ENCODE measurements around the gene ANO4. TPM values are rescaled to one million over a fixed set of nuclear protein-coding genes. Genes with fewer than 3 reads are reported as not detected.

Gene ANO4
- total RNA-seq, 4 donors from 2014 or later = 0.06 TPM; not detected in 3

DNA sequence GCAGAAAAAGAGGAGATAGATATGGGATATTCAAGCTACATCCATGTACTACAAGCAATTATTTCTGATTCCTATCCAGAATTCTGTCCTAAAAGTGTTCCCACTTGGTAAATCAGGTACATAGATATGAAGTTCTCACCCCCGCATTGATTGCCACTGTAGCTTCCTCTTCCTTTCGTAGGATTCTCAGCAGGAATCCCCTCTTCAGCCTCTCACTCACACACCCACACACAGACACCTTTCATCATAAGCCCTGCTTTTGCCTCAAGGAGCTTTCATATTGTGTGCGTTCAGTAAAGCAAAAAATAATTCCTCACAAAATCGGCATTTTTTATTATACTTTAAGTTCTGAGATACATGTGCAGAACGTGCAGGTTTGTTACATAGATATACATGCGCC, 69.8 kb downstream of the ANO4 start:
- no peak for DNase-seq (ENCODE audit: low spot score in 2 of 2)
- WGBS, 2 donors = 72 to 80% methylated on average over 6 of the region's 6 CpGs
- intact Hi-C loops (cut with DNase I; ENCODE audit: low total_unique reads) = no loop called here
- no peak overlapping the region for H3K4me3 ChIP-seq (ENCODE audit: low read depth, poor library complexity, severe bottlenecking)
- no peak for TF ChIP-seq POLR2A (IDR thresholded peaks at IDR 0.05)
- TF ChIP-seq, protein P1, sequence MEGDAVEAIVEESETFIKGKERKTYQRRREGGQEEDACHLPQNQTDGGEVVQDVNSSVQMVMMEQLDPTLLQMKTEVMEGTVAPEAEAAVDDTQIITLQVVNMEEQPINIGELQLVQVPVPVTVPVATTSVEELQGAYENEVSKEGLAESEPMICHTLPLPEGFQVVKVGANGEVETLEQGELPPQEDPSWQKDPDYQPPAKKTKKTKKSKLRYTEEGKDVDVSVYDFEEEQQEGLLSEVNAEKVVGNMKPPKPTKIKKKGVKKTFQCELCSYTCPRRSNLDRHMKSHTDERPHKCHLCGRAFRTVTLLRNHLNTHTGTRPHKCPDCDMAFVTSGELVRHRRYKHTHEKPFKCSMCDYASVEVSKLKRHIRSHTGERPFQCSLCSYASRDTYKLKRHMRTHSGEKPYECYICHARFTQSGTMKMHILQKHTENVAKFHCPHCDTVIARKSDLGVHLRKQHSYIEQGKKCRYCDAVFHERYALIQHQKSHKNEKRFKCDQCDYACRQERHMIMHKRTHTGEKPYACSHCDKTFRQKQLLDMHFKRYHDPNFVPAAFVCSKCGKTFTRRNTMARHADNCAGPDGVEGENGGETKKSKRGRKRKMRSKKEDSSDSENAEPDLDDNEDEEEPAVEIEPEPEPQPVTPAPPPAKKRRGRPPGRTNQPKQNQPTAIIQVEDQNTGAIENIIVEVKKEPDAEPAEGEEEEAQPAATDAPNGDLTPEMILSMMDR (IDR thresholded peaks at IDR 0.05) = no peak

- WGBS, 2 donors = 59 to 68% methylated on average over 4 of the region's 4 CpGs
- TF ChIP-seq, protein P1 (IDR thresholded peaks at IDR 0.05) = no peak
- no peak for TF ChIP-seq POLR2A (IDR thresholded peaks at IDR 0.05)
- DNase-seq (ENCODE audit: low spot score in 2 of 2) = no peak
- no peak overlapping the region for H3K4me3 ChIP-seq (ENCODE audit: low read depth, poor library complexity, severe bottlenecking)
- intact Hi-C loops (cut with DNase I; ENCODE audit: low total_unique reads) = no loop called here
Observed at GRCh38 chr12:100867639-100868393, 73.2 kb downstream of the ANO4 start.

GRCh38 chr12:100868487-100868886, 73.9 kb downstream of the ANO4 start:
- WGBS, 2 donors = 95 to 96% methylated on average over 1 of the region's 1 CpG
- intact Hi-C loops (cut with DNase I; ENCODE audit: low total_unique reads) = no loop called here
- no peak overlapping the region for H3K4me3 ChIP-seq (ENCODE audit: low read depth, poor library complexity, severe bottlenecking)
- no peak for DNase-seq (ENCODE audit: low spot score in 2 of 2)
- TF ChIP-seq, protein P1 (IDR thresholded peaks at IDR 0.05) = no peak
- no peak for TF ChIP-seq POLR2A (IDR thresholded peaks at IDR 0.05)

- no peak for DNase-seq (ENCODE audit: low spot score in 2 of 2)
- intact Hi-C loops (cut with DNase I; ENCODE audit: low total_unique reads) = no loop called here
- WGBS, 2 donors = 39 to 40% methylated on average over 1 of the region's 1 CpG
- no peak overlapping the region for H3K4me3 ChIP-seq (ENCODE audit: low read depth, poor library complexity, severe bottlenecking)
- TF ChIP-seq, protein P1 (IDR thresholded peaks at IDR 0.05) = no peak
- TF ChIP-seq POLR2A (IDR thresholded peaks at IDR 0.05) = no peak
Observed at GRCh38 chr12:100871195-100871734, 76.7 kb downstream of the ANO4 start.

GRCh38 chr12:100875156-100875555, 80.6 kb downstream of the ANO4 start:
- DNase-seq (ENCODE audit: low spot score in 2 of 2) = no peak
- TF ChIP-seq POLR2A (IDR thresholded peaks at IDR 0.05) = no peak
- TF ChIP-seq, protein P1 (IDR thresholded peaks at IDR 0.05) = no peak
- intact Hi-C loops (cut with DNase I; ENCODE audit: low total_unique reads) = no loop called here
- 79 to 83% methylated on average over 7 of the region's 7 CpGs for WGBS, 2 donors
- no peak overlapping the region for H3K4me3 ChIP-seq (ENCODE audit: low read depth, poor library complexity, severe bottlenecking)

Measured in lower leg skin (tissue), 4 donors.